GM19467 (cell line): ENCODE results near the gene DCUN1D1.
"Not testable (repeated sequence)": the region's sequence is repeated elsewhere in the genome, so short reads cannot be mapped to it uniquely, and the experiment has no call there.

Experiments
- ATAC-seq: cut with Tn5 transposase; IDR thresholded peaks from one replicate; pipeline ENCODE4 v1.9.1; 2021; ENCODE audit warnings: mild to moderate bottlenecking, moderate library complexity; ENCODE audit not compliant: unreplicated experiment

Gene DCUN1D1

GRCh38 chr3:182980204-182981037 lies at the start of gene DCUN1D1:
DCUN1D1 (minus strand) TSS chr3:182980538; CDS start chr3:182980489, 49 bp downstream.
- peak; percentile 89 for ATAC-seq

DNA sequence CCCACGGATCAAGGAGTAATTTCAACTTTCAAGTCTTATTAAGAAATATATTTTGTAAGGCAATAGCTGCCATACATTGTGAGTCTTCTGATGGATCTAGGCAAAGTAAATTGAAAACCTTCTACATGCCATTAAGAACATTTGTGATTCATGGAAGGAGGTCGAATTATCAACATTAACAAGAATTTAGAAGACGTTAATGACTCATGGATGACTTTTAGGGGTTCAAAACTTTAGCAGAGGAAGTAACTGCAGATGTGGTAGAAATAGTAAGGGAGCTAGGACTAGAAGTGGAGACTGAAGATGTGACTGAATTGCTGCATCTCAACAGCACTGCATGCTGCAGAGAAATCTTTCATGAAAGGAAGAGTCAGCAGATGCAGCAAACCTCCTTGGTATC lies 48.1 kb upstream of the DCUN1D1 start:
- no peak for ATAC-seq

- ATAC-seq: no peak
Observed at GRCh38 chr3:183027276-183027675, 46.9 kb upstream of the DCUN1D1 start.

DNA sequence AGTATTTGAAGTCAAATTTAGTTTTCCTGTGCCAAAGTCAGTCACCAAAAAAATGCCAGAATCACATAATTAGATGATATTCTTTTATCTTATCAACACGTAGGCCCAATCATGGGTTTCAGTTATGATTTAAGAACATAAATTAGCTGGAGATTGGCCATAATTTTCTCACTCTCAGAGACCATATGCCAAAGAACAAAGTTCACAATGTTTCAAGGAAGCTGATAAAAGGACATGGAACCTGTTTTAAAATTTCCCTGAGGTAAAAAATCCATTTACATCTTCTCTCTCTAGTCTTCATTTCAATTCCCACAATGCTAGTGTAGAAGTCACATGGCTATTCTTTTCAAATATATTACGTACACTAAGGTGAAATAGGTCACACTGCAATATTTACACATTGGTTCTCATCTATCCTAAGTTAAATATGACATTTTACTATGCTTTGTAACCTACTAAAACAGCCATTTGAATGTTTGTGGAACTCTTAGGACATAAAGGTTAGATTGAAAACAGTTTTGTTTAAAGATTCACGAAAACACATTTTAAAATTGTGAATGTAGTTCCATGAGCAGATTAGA lies 42.7 kb upstream of the DCUN1D1 start:
- ATAC-seq: no peak

- no peak for ATAC-seq
Observed at GRCh38 chr3:183018421-183019192, 38.3 kb upstream of the DCUN1D1 start.

DNA sequence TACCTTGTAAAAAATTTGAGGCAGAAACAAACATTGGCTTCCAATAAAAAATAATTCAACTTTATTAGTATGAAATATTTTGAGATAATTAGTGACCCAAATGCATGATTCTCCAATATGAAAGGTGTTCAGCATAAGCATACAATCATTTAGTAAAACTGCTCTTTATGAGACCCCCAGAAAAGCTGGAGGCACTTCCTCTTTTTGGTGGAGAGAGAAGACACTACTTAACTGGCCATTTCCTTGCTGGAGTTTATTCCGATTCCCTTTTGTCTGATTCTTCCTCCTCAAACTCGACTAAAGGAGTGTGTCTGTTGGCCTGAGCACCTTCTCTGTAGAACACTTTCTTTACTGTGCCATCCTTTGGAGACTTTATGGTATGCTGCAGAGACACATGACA lies 34.8 kb upstream of the DCUN1D1 start:
- ATAC-seq: no peak

GRCh38 chr3:183013856-183014255 lies 33.5 kb upstream of the DCUN1D1 start:
- no peak for ATAC-seq

- no peak for ATAC-seq
Observed at GRCh38 chr3:183013074-183013473, 32.7 kb upstream of the DCUN1D1 start.

- no peak for ATAC-seq
Observed at GRCh38 chr3:183008800-183009199, 28.5 kb upstream of the DCUN1D1 start.

GRCh38 chr3:183008303-183008702 lies 28.0 kb upstream of the DCUN1D1 start:
- ATAC-seq: no peak

DNA sequence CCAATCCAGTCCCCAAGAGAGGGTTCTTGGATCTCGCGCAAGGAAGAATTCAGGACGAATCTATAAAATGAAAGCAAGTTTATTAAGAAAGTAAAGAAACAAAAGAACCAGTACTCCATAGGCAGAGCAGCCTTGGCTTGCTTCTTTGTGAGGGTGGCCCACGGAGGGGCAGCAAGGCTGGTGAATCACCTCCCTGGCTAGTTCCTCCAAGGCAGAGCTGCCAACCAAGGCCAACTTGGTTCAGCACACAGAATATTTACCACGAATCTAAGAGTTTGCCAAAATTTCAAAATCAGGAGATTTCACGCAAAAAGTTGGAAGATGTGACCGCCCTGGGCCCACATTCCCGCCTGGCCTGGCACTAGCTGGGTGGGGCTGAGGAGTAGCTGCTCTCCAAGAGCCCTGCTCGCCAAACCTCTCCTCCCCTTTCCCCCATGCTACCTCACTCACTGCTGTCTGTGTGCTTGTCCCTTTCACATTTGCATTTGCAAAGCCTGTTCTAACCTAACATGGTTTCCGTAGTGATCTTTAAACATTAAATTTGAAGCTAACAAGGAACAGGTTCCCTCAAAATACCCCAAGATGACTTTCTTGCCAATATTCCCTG lies 26.2 kb upstream of the DCUN1D1 start:
- no peak for ATAC-seq

- no peak for ATAC-seq
Observed at GRCh38 chr3:182999767-183000166, 19.4 kb upstream of the DCUN1D1 start.

DNA sequence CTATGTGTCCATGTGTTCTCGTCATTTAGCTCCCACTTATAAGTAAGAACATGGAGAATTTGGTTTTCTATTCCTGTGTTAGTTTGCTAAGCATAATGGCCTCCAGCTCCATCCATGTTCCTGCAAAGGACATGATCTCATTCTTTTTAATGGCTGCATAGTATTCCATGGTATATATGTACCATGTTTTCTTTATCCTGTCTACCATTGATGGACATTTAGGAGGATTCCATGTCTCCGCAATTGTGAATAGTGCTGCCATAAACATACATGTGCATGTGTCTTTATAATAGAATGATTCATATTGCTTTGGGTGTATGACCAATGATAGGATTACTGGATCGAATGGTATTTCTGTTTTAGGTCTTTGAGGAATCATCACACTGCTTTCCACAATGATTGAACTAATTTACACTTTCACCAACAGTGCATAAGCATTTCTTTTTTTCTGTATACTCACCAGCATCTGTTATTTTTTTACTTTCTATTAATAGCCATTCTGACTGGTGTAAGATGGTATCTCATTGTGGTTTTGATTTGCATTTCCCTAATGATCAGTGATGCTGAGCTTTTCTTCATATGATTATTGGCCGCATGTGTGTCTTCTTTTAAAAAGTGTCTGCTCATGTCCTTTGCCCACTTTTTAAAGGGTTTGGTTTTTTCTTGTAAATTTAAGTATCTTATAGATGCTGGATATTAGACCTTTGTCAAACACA lies 13.3 kb upstream of the DCUN1D1 start:
- not testable (repeated sequence) for ATAC-seq

- ATAC-seq: no peak
Observed at GRCh38 chr3:182989566-182989965, 9.2 kb upstream of the DCUN1D1 start.

DNA sequence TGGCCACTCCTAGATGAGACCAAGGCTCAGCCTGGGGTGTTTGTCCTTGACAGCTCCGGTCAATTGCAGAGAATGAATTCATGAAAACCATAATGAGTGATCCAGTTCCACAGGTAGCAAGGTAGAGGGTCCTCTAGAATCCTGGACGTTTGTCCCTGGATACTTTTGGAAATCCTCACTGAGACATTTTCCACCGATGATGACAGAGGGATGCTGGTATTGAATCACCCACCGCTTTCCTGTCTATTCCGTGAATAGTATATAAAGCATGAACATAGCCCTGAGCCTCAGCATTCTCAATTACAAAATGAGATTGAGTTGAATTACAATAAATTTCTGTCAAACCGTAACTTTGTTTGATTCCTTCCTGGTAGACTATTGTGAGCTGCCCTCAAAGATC lies 5.7 kb upstream of the DCUN1D1 start:
- ATAC-seq: no peak

GRCh38 chr3:182983876-182984275 lies 3.5 kb upstream of the DCUN1D1 start:
- no peak for ATAC-seq

DNA sequence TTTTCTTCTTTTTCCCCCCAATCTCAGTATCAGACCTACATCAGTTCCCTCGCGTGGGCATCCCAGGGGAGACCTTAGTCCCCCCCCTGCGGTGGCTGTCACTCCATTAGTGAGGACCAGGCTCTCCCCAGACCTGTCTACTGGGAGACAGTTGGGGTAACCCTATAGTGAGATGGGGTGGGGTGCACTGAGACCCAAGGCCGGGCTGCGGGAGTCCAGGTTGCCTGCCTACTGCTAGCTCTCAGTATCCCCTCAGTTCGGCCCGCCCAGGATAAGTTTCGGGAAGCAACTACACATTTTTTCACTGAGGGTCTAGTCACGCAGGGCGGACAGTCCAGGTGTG lies 671 bp upstream of the DCUN1D1 start:
- no peak for ATAC-seq

DNA sequence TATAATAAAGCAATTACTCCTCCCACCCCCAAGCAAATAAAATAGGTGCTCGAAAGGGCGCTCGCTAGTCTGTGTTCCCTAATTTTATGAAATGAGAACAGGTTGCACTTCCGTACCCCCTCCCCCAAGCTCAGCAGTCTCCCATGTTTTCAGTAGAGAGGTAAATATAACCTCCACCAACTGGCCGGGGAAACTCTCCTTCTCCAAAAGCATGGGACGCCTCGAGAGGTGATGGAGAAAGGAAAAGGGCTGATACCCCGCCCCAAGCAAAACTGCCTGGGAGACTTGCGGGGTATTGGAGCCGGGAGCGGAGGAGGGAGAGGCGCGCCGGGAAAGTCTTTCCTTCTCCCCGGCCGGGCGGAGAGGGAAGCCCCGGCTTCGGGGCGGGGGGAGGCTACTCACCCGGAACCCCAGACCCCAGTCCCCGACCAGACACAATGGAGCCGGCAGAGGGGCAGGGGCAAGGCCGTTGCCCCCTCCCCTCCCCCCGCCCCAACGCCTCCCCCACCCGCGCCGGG lies 605 bp downstream of the DCUN1D1 start:
- ATAC-seq: peak; percentile 6

GRCh38 chr3:182979103-182979673 lies 1.1 kb downstream of the DCUN1D1 start:
- ATAC-seq: no peak

DNA sequence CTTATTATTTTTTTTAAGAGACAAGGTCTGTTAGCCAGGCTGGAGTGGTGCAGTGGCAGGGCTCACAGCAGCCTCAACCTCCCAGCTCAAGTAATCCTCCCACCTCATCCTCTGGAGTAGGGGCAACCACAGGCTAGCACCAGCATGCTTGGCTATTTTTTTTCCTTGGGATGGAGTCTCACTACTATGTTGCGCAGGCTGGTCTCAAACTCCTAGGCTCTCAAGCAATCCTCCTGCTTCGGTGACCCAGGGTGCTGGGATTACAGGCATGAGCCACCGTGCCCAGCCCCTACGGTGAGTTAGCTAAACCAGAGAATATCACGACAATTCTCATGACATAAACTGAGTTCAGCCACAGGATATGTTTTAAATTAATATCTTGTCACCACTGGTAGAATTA lies 2.0 kb downstream of the DCUN1D1 start:
- ATAC-seq: no peak
